GM06990 (cell line): ENCODE measurements around the gene POLR1G.

Source experiments
- DNase-seq: peaks from one replicate; pipeline ENCODE4 v3.0.0-alpha.2; 2011; ENCODE audit not compliant: insufficient read length; ENCODE audit errors: extremely low read depth
- H3K27me3 ChIP-seq: replicated peaks from 2 replicates; pipeline ENCODE4 v1.6.0; 2011; ENCODE audit warnings: low read length; ENCODE audit not compliant: control insufficient read depth, insufficient read depth
- H3K36me3 ChIP-seq: 2 replicates; pipeline ENCODE4 v1.5.1; 2011; ENCODE audit warnings: low read length; ENCODE audit not compliant: control insufficient read depth, insufficient read depth
- H3K4me3 ChIP-seq: replicated peaks from 2 replicates; pipeline ENCODE4 v1.5.1; 2011; ENCODE audit warnings: low read depth, mild to moderate bottlenecking, control low read depth, low read length
- CTCF ChIP-seq: IDR thresholded peaks from 2 replicates; pipeline ENCODE4 v1.5.1; 2011; ENCODE audit warnings: low read length, control low read depth, mild to moderate bottlenecking, inconsistent platforms; ENCODE audit not compliant: insufficient read depth, poor library complexity, severe bottlenecking

Gene POLR1G

GRCh38 chr19:45406226-45407090, at the start of gene POLR1G:
POLR1G (plus strand) TSS chr19:45406644; CDS start chr19:45406697, 53 bp downstream.
- DNase-seq, result peak; percentile 90
- TF ChIP-seq CTCF, result no peak
- H3K36me3 ChIP-seq, result no peaks in the 10 kb centered on the region
- peak within 1 kb of the TSS; percentile 88 for H3K4me3 ChIP-seq
- H3K27me3 ChIP-seq, result no peaks in the 10 kb centered on the region

GRCh38 chr19:45356760-45357444, 49.5 kb upstream of the POLR1G start:
- Histone ChIP-seq H3K27me3 (no peaks in the 10 kb centered on the region), H3K4me3 (no peak overlapping the region), H3K36me3 (peaks cover 34% of the 10 kb centered on the region)
- TF ChIP-seq CTCF, result no peak
- no peak for DNase-seq

GRCh38 chr19:45357445-45357783, 49.0 kb upstream of the POLR1G start:
- TF ChIP-seq CTCF, result no peak
- DNase-seq, result no peak
- no peak overlapping the region for H3K4me3 ChIP-seq
- peaks cover 35% of the 10 kb centered on the region for H3K36me3 ChIP-seq
- no peaks in the 10 kb centered on the region for H3K27me3 ChIP-seq

- DNase-seq, result no peak
- no peak overlapping the region for H3K4me3 ChIP-seq
- no peaks in the 10 kb centered on the region for H3K27me3 ChIP-seq
- H3K36me3 ChIP-seq, result peaks cover 37% of the 10 kb centered on the region
- TF ChIP-seq CTCF, result no peak
Observed at GRCh38 chr19:45358213-45358792, 48.1 kb upstream of the POLR1G start.

GRCh38 chr19:45361608-45362007, 44.8 kb upstream of the POLR1G start:
- TF ChIP-seq CTCF, result no peak
- H3K27me3 ChIP-seq, result no peaks in the 10 kb centered on the region
- no peak overlapping the region for H3K4me3 ChIP-seq
- DNase-seq, result no peak
- peaks cover 25% of the 10 kb centered on the region for H3K36me3 ChIP-seq
